K562 (cell line): ENCODE results near the gene FAM89B. TPM values are rescaled to one million over a fixed set of nuclear protein-coding genes. Genes with fewer than 3 reads are reported as not detected.
A peak's percentile ranks its signal among the peaks of the same experiment; 100 is the strongest.

ENCODE experiments used
- CHD2 ChIP-seq: IDR thresholded peaks from 2 replicates; pipeline ENCODE4 v1.6.1; 2011; ENCODE audit warnings: low read depth, low read length
- E2F3 ChIP-seq: fragments of 250-450 bp; sonication (Bioruptor Pico); IDR thresholded peaks from 2 replicates; pipeline ENCODE4 v1.4.0; 2020; ENCODE audit warnings: mild to moderate bottlenecking
- ELF4 ChIP-seq: fragments of 450-650 bp; formaldehyde crosslinking; IDR thresholded peaks from 2 replicates; pipeline ENCODE4 v1.4.0; 2022; ENCODE audit warnings: missing genetic modification characterization
- GABPB2 ChIP-seq: fragments of 250-450 bp; sonication (Bioruptor Pico); conservative IDR thresholded peaks from 2 replicates; pipeline ENCODE4 v1.5.1; 2021; ENCODE audit warnings: mild to moderate bottlenecking
- HOXB6 ChIP-seq: fragments of 250-450 bp; sonication (Bioruptor Pico); IDR thresholded peaks from 2 replicates; pipeline ENCODE4 v1.5.1; 2022; ENCODE audit warnings: mild to moderate bottlenecking, borderline replicate concordance
- ILK ChIP-seq: fragments of 450-650 bp; IDR thresholded peaks from 2 replicates; pipeline ENCODE4 v1.6.1; 2016; ENCODE audit warnings: missing genetic modification characterization, low read depth, mild to moderate bottlenecking, missing compliant biosample characterization, moderate library complexity, borderline replicate concordance
- KLF1 ChIP-seq: fragments of 450-650 bp; IDR thresholded peaks from 2 replicates; pipeline ENCODE4 v1.6.1; 2016; ENCODE audit warnings: missing genetic modification characterization, missing compliant biosample characterization
- MTF1 ChIP-seq: fragments of 250-450 bp; sonication (Bioruptor Pico); IDR thresholded peaks from 2 replicates; pipeline ENCODE4 v1.9.0; 2021; ENCODE audit warnings: moderate library complexity, mild to moderate bottlenecking, inconsistent platforms, borderline replicate concordance
- NR2C1 ChIP-seq, 2 experiments: fragments of 450-650 bp; IDR thresholded peaks; 2 replicates each; pipeline ENCODE4 v1.6.1; 2017; ENCODE audit warnings: mild to moderate bottlenecking in 2 of 2, antibody characterized with exemption in 1 of 2, inconsistent platforms in 1 of 2, missing compliant biosample characterization in 1 of 2, missing genetic modification characterization in 1 of 2
- PKNOX1 ChIP-seq: fragments of 450-650 bp; IDR thresholded peaks from 2 replicates; pipeline ENCODE4 v1.6.1; 2016
- PPARD ChIP-seq: fragments of 250-450 bp; sonication (Bioruptor Pico); IDR thresholded peaks from 2 replicates; pipeline ENCODE4 v1.8.0; 2022; ENCODE audit warnings: inconsistent platforms, mild to moderate bottlenecking, moderate library complexity
- PTTG1 ChIP-seq: fragments of 450-650 bp; IDR thresholded peaks from 2 replicates; pipeline ENCODE4 v1.6.1; 2016; ENCODE audit warnings: low read depth, mild to moderate bottlenecking, missing genetic modification characterization, missing compliant biosample characterization
- RBM15 ChIP-seq: fragments of 200-400 bp; formaldehyde crosslinking; IDR thresholded peaks from 2 replicates; pipeline ENCODE4 v1.6.1; 2018; ENCODE audit warnings: mild to moderate bottlenecking, low read length, moderate library complexity; ENCODE audit not compliant: insufficient read depth
- RBM22 ChIP-seq: fragments of 200-400 bp; formaldehyde crosslinking; IDR thresholded peaks from 2 replicates; pipeline ENCODE4 v1.6.1; 2018; ENCODE audit warnings: low read length, low read depth; ENCODE audit not compliant: poor library complexity, severe bottlenecking
- SMAD3 ChIP-seq: fragments of 450-650 bp; formaldehyde crosslinking; conservative IDR thresholded peaks from 2 replicates; pipeline ENCODE4 v1.4.0; 2020; ENCODE audit warnings: mild to moderate bottlenecking
- SNAPC5 ChIP-seq: fragments of 250-450 bp; sonication (Bioruptor Pico); IDR thresholded peaks from 2 replicates; pipeline ENCODE4 v1.8.0; 2021; ENCODE audit warnings: moderate library complexity, mild to moderate bottlenecking, inconsistent platforms
- TEAD1 ChIP-seq, 2 experiments: fragments of 450-650 bp in 1 of 2; sonication (generic) in 1 of 2; formaldehyde crosslinking; IDR thresholded peaks; 2 replicates each; pipeline versions ENCODE4 v1.4.0 to v1.8.0; 2020 to 2022; ENCODE audit warnings: mild to moderate bottlenecking in 2 of 2, missing genetic modification reagents in 1 of 2
- USF2 ChIP-seq: sonication (generic); formaldehyde crosslinking; IDR thresholded peaks from 2 replicates; pipeline ENCODE4 v1.5.0; 2020; ENCODE audit warnings: missing genetic modification reagents
- ZFX ChIP-seq: sonication (generic); formaldehyde crosslinking; IDR thresholded peaks from 2 replicates; pipeline ENCODE4 v1.8.0; 2022; ENCODE audit warnings: mild to moderate bottlenecking, missing genetic modification reagents, moderate library complexity
- ZMIZ1 ChIP-seq, 2 experiments: fragments of 150-350 bp in 1 of 2; IDR thresholded peaks; 2 replicates each; pipeline ENCODE4 v1.6.1; 2012 to 2016; ENCODE audit warnings: low read depth in 2 of 2, low read length in 2 of 2, mild to moderate bottlenecking in 1 of 2, moderate library complexity in 1 of 2
- polyA plus RNA-seq, 8 experiments: library from polyadenylated mRNA; depleted of rRNA in 4 of 8; stranded (reverse) in 5 of 8; unstranded in 3 of 8; fragments of >200 nt; fragmentation: Nextera tagmentation in 2 of 8; fragmentation: Illumina TruSeq in 1 of 8; extraction: Ambion mirVana in 2 of 8; extraction: Trizol in 1 of 8; gene quantifications; 2 replicates each; pipeline versions ENCODE4 v1.2.1 to v1.2.3, GENCODE V29; 2011 to 2014; ENCODE audit warnings: inconsistent platforms in 1 of 8, missing spikeins in 1 of 8
- total RNA-seq, 7 experiments: library from RNA; depleted of rRNA in 6 of 7; stranded (reverse); fragments of >200 nt in 6 of 7; fragmentation: Illumina TruSeq in 2 of 7; extraction: Trizol in 2 of 7; gene quantifications; 2 replicates each; pipeline versions ENCODE4 v1.2.1 to v1.2.3, GENCODE V29; 2011 to 2021; ENCODE audit warnings: low replicate concordance in 1 of 7

FAM89B gene
- total and polyA plus RNA-seq, 9 of the 15 experiments (the other 6 are each of a cell fraction or from before 2014, with no cell fraction given) = 0.32 to 27.6 (median 11.9) TPM

GRCh38 chr11:65574811-65575567, 2.7 kb downstream of the FAM89B start (continued):
- TF ChIP-seq ZFX (no peak; the same call in 1 of the 2 replicates), KLF1 (tag) (0 out of 2 replicates have a peak, but pooled peaks have one; percentile 22), RBM22 (no peak), GABPB2 (CRISPR knock-in tag) (no peak), SMAD3 (no peak), PTTG1 (no peak), ILK (tag) (no peak), USF2 (CRISPR knock-in tag) (no peak), ZMIZ1 (IDR thresholded peaks at IDR 0.05; ENCODE audit: low read depth in 2 of 2, low read length in 2 of 2) (peak in 1 of 2 experiments; percentile 79; a peak in 1 of 4 replicates), ELF4 (CRISPR knock-in tag) (no peak), SNAPC5 (CRISPR knock-in tag) (no peak), RBM15 (no peak), PPARD (CRISPR knock-in tag) (no peak), CHD2 (no peak; the same call in 1 of the 2 replicates), E2F3 (no peak), PKNOX1 (peak; percentile 33; the same call in 1 of the 2 replicates), TEAD1 (CRISPR knock-in tag; IDR thresholded peaks at IDR 0.05) (no peak), NR2C1 (IDR thresholded peaks at IDR 0.05) (peak; percentile 62), NR2C1 (tag; IDR thresholded peaks at IDR 0.05) (peak; percentile 49; the same call in 1 of the 2 replicates), MTF1 (no peak), HOXB6 (no peak)
